Measurements from ENCODE around the gene HSD11B1.

Gene HSD11B1

GRCh38 chr1:209767096-209767495, 62.5 kb downstream of the HSD11B1 start:
- no peak overlapping the region for H3K4me3 ChIP-seq (ENCODE audit: low read depth, low read length)
- in situ Hi-C loops (cut with HindIII; ENCODE audit: low sequenced_read_pairs), result no loop called here
- no peak for DNase-seq (ENCODE audit: low read depth)
- TF ChIP-seq CTCF (IDR thresholded peaks at IDR 0.05; ENCODE audit: low read depth, low read length, missing control alignments), result no peak

- in situ Hi-C loops (cut with HindIII; ENCODE audit: low sequenced_read_pairs), result no loop called here
- no peak overlapping the region for H3K4me3 ChIP-seq (ENCODE audit: low read depth, low read length)
- TF ChIP-seq CTCF (IDR thresholded peaks at IDR 0.05; ENCODE audit: low read depth, low read length, missing control alignments), result no peak
- no peak for DNase-seq (ENCODE audit: low read depth)
Measured at GRCh38 chr1:209767706-209768105, 63.1 kb downstream of the HSD11B1 start.

GRCh38 chr1:209768354-209768774, 63.7 kb downstream of the HSD11B1 start:
- in situ Hi-C loops (cut with HindIII; ENCODE audit: low sequenced_read_pairs), result no loop called here
- TF ChIP-seq CTCF (IDR thresholded peaks at IDR 0.05; ENCODE audit: low read depth, low read length, missing control alignments), result no peak
- H3K4me3 ChIP-seq (ENCODE audit: low read depth, low read length), result no peak overlapping the region
- DNase-seq (ENCODE audit: low read depth), result no peak

DNA sequence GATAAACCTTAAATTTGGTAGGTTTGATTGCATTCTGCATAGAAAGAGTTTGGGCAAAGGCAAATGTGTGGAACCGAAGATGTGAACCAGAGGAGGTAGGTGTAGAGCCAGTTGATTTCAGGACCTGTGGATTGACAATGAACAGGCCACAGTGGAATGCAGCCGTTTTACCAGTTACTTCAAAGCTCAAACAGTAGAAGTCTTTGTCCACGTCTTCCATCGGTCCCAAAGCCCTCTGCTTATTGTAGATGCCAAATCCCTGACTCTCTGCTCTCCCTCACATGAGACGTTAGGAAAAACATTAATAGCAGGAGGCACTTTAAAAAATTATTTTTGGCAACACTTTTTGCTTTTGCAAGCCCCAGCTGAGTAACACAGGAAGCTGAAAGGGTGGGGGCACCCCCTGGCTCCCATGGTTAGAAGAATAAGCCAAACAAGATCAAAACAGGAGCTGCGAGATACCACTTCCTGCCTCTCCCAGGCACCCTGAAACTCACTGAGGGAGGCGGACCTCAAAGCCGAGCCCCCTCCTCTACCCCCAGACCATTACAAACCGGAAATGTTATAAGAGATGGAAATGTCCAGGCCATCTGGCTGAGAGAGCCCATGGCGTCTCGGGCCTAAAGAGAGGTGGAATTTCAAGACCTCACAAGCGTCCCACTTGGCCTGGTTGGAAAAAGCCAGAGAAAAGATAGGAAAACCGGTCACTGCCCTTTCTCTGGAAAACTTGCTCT, 64.7 kb downstream of the HSD11B1 start:
- TF ChIP-seq CTCF (IDR thresholded peaks at IDR 0.05; ENCODE audit: low read depth, low read length, missing control alignments), result no peak
- H3K4me3 ChIP-seq (ENCODE audit: low read depth, low read length), result no peak overlapping the region
- DNase-seq (ENCODE audit: low read depth), result peak; percentile 81
- in situ Hi-C loops (cut with HindIII; ENCODE audit: low sequenced_read_pairs), result no loop called here

- no peak overlapping the region for H3K4me3 ChIP-seq (ENCODE audit: low read depth, low read length)
- in situ Hi-C loops (cut with HindIII; ENCODE audit: low sequenced_read_pairs), result no loop called here
- DNase-seq (ENCODE audit: low read depth), result no peak
- TF ChIP-seq CTCF (IDR thresholded peaks at IDR 0.05; ENCODE audit: low read depth, low read length, missing control alignments), result no peak
Measured at GRCh38 chr1:209769971-209770370, 65.3 kb downstream of the HSD11B1 start.

DNA sequence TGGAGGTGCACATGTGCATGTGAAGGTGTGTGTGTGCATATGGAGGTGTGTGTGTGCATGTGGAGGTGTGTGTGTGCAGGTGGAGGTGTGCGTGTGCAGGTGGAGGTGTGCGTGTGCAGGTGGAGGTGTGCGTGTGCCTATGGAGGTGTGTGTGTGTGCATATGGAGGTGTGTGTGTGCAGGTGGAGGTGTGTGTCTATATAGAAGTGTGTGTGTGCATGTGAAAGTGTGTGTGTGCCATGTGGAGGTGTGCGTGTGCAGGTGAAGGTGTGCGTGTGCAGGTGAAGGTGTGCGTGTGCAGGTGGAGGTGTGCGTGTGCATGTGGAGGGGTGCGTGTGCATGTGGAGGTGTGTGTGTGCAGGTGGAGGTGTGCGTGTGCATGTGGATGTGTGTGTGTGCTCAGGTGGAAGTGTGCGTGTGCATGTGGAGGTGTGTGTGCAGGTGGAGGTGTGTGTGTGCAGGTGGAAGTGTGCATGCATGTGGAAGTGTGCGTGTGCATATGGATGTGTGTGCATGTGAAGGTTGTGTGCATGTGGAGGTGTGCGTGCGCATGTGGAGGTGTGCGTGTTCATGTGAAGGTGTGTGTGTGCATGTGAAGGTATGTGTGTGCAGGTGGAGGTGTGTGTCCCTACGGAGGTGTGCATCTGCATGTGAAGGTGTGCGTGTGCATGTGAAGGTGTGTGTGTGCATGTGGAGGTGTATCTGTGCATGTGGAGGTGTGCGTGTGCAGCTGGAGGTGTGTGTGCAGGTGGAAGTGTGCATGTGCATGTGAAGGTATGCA, 66.2 kb downstream of the HSD11B1 start:
- no peak overlapping the region for H3K4me3 ChIP-seq (ENCODE audit: low read depth, low read length)
- DNase-seq (ENCODE audit: low read depth), result no peak

More for the DNA sequence above, 66.2 kb downstream of the HSD11B1 start:
- no peak for TF ChIP-seq CTCF (IDR thresholded peaks at IDR 0.05; ENCODE audit: low read depth, low read length, missing control alignments)
- in situ Hi-C loops (cut with HindIII; ENCODE audit: low sequenced_read_pairs), result no loop called here

Data from astrocyte of the cerebellum (primary cell).